GM23338 (cell line): ENCODE data around the gene AP2A2. TPM values are rescaled to one million over a fixed set of nuclear protein-coding genes. Genes with fewer than 3 reads are reported as not detected.

Experiments
- ATAC-seq: fragments of 200-7000 bp; cut with Tn5 transposase; 3 replicates; pipeline ENCODE4 v1.9.1; 2020
- DNase-seq: peaks from one replicate; pipeline ENCODE4 v3.0.0-alpha.2; 2015; ENCODE audit warnings: low spot score
- H2AFZ ChIP-seq: fragments of 200-600 bp; sonication (generic); 2 replicates; pipeline ENCODE4 v1.8.0; 2016; ENCODE audit warnings: antibody characterized with exemption, mild to moderate bottlenecking, moderate library complexity
- H3F3A ChIP-seq: fragments of 200-600 bp; sonication (generic); replicated peaks from 2 replicates; pipeline ENCODE4 v1.8.0; 2017; ENCODE audit warnings: antibody characterized with exemption, mixed run types, low read depth
- H3K27ac ChIP-seq: fragments of 200-600 bp; sonication (generic); 2 replicates; pipeline ENCODE4 v1.6.1; 2016; ENCODE audit warnings: low read depth
- H3K27me3 ChIP-seq: fragments of 200-600 bp; sonication (generic); 2 replicates; pipeline ENCODE4 v1.8.0; 2016; ENCODE audit warnings: mild to moderate bottlenecking, mixed run types, moderate library complexity; ENCODE audit not compliant: insufficient read depth
- H3K36me3 ChIP-seq: fragments of 200-600 bp; sonication (generic); 2 replicates; pipeline ENCODE4 v1.8.0; 2016; ENCODE audit warnings: mild to moderate bottlenecking; ENCODE audit not compliant: insufficient read depth
- H3K4me1 ChIP-seq: fragments of 200-600 bp; sonication (generic); 2 replicates; pipeline ENCODE4 v1.8.0; 2016; ENCODE audit warnings: mild to moderate bottlenecking, moderate library complexity; ENCODE audit not compliant: insufficient read depth
- H3K4me2 ChIP-seq: fragments of 200-600 bp; sonication (generic); 2 replicates; pipeline ENCODE4 v1.7.1; 2017; ENCODE audit warnings: mixed run types
- H3K4me3 ChIP-seq: fragments of 200-600 bp; sonication (generic); 2 replicates; pipeline ENCODE4 v1.6.1; 2016; ENCODE audit warnings: mixed run types
- H3K79me2 ChIP-seq: fragments of 200-600 bp; sonication (generic); replicated peaks from 2 replicates; pipeline ENCODE4 v1.8.0; 2017; ENCODE audit warnings: mild to moderate bottlenecking; ENCODE audit not compliant: insufficient read depth
- H3K9me2 ChIP-seq: fragments of 200-600 bp; sonication (generic); 2 replicates; pipeline ENCODE4 v1.8.0; 2017; ENCODE audit not compliant: insufficient read depth
- H4K20me1 ChIP-seq: fragments of 200-600 bp; sonication (generic); replicated peaks from 2 replicates; pipeline ENCODE4 v1.8.0; 2017; ENCODE audit warnings: mild to moderate bottlenecking; ENCODE audit not compliant: insufficient read depth
- H3K27ac Mint-ChIP-seq: 2 replicates; pipeline ENCODE4 v1.8.0; 2020; ENCODE audit warnings: inconsistent platforms, mild to moderate bottlenecking, moderate library complexity, mixed read lengths
- H3K27me3 Mint-ChIP-seq: 3 replicates; pipeline ENCODE4 v1.8.0; 2022; ENCODE audit warnings: low read depth, mild to moderate bottlenecking, moderate library complexity, mixed read lengths, inconsistent platforms; ENCODE audit not compliant: insufficient read depth, poor library complexity
- H3K36me3 Mint-ChIP-seq: 3 replicates; pipeline ENCODE4 v1.8.0; 2021; ENCODE audit warnings: low read depth, mild to moderate bottlenecking, inconsistent platforms, moderate library complexity, mixed read lengths
- H3K4me1 Mint-ChIP-seq: 3 replicates; pipeline ENCODE4 v1.8.0; 2020; ENCODE audit warnings: mild to moderate bottlenecking, inconsistent platforms, mixed read lengths
- H3K4me3 Mint-ChIP-seq: 3 replicates; pipeline ENCODE4 v1.8.0; 2021; ENCODE audit warnings: moderate library complexity, mild to moderate bottlenecking, inconsistent platforms, mixed read lengths
- H3K9me3 Mint-ChIP-seq: 3 replicates; pipeline ENCODE4 v1.8.0; 2020; ENCODE audit warnings: moderate library complexity, mild to moderate bottlenecking, inconsistent platforms, mixed read lengths
- CREB1 ChIP-seq: fragments of 250-450 bp; sonication (Bioruptor Pico); IDR thresholded peaks from 2 replicates; pipeline ENCODE4 v1.5.0; 2020; ENCODE audit warnings: low read depth, mild to moderate bottlenecking, moderate library complexity
- CTCF ChIP-seq, 2 experiments: fragments of 200-600 bp in 1 of 2; sonication (generic) in 1 of 2; conservative IDR thresholded peaks; 2 replicates each; pipeline versions ENCODE4 v1.5.1 to v1.6.1; 2016 to 2017; ENCODE audit warnings: antibody characterized with exemption in 2 of 2, low read depth in 2 of 2, mild to moderate bottlenecking in 2 of 2, moderate library complexity in 1 of 2
- ETS1 ChIP-seq: IDR thresholded peaks from 2 replicates; pipeline ENCODE4 v1.6.1; 2016; ENCODE audit warnings: antibody characterized with exemption
- EZH2 ChIP-seq: fragments of 200-600 bp; sonication (generic); IDR thresholded peaks from one replicate; pipeline ENCODE4 v1.8.0; 2017; ENCODE audit warnings: antibody characterized with exemption, mild to moderate bottlenecking, low read depth; ENCODE audit not compliant: unreplicated experiment
- EZH2phosphoT487 ChIP-seq: fragments of 200-600 bp; sonication (generic); IDR thresholded peaks from one replicate; pipeline ENCODE4 v1.8.1; 2018; ENCODE audit warnings: antibody characterized with exemption; ENCODE audit not compliant: unreplicated experiment
- JUNB ChIP-seq: IDR thresholded peaks from one replicate; pipeline ENCODE4 v1.6.1; 2016; ENCODE audit warnings: antibody characterized with exemption; ENCODE audit not compliant: unreplicated experiment
- NANOG ChIP-seq: IDR thresholded peaks from 2 replicates; pipeline ENCODE4 v1.6.1; 2016; ENCODE audit warnings: antibody characterized with exemption, borderline replicate concordance
- POLR2AphosphoS5 ChIP-seq: IDR thresholded peaks from 2 replicates; pipeline ENCODE4 v1.6.1; 2016; ENCODE audit warnings: antibody characterized with exemption, low read depth
- REST ChIP-seq: IDR thresholded peaks from one replicate; pipeline ENCODE4 v1.6.1; 2018; ENCODE audit warnings: antibody characterized with exemption; ENCODE audit not compliant: unreplicated experiment
- STAT1 ChIP-seq: IDR thresholded peaks from one replicate; pipeline ENCODE4 v1.6.1; 2016; ENCODE audit warnings: antibody characterized with exemption; ENCODE audit not compliant: unreplicated experiment
- ZNF114 ChIP-seq: fragments of 250-450 bp; sonication (Bioruptor Pico); IDR thresholded peaks from 2 replicates; pipeline ENCODE4 v1.5.0; 2020; ENCODE audit warnings: mild to moderate bottlenecking, moderate library complexity
- ZNF331 ChIP-seq: fragments of 250-450 bp; sonication (Bioruptor Pico); IDR thresholded peaks from 2 replicates; pipeline ENCODE4 v1.5.0; 2020; ENCODE audit warnings: low read depth, mild to moderate bottlenecking, moderate library complexity
- ZNF462 ChIP-seq: fragments of 250-450 bp; sonication (Bioruptor Pico); IDR thresholded peaks from 2 replicates; pipeline ENCODE4 v1.5.0; 2020; ENCODE audit warnings: mild to moderate bottlenecking, moderate library complexity
- polyA plus RNA-seq: library from polyadenylated mRNA; unstranded; fragments of >200 nt; fragmentation: Nextera tagmentation; extraction: Ambion mirVana; gene quantifications from 2 replicates; pipeline ENCODE4 v1.2.1, GENCODE V29; 2016
- total RNA-seq: library from RNA; depleted of rRNA; stranded (reverse); fragments of >200 nt; shearing (Covaris generic); gene quantifications from 2 replicates; pipeline ENCODE4 v1.2.3, GENCODE V29; 2014

AP2A2 gene
- total and polyA plus RNA-seq, 2 experiments from 2014 or later = 23.7 to 47.5 TPM

- ATAC-seq (no peak), DNase-seq (no peak)
- Mint-ChIP-seq H3K9me3 (no peaks in the 10 kb centered on the region), H3K4me3 (no peak overlapping the region), H3K27ac (no peak overlapping the region), H3K36me3 (peaks cover 56% of the 10 kb centered on the region), H3K27me3 (peaks cover 14% of the 10 kb centered on the region), H3K4me1 (no peaks in the 10 kb centered on the region)
- H3K27me3 ChIP-seq = no peaks in the 10 kb centered on the region
- H3K36me3 ChIP-seq = peaks cover 6% of the 10 kb centered on the region; the same call in 1 of the 2 replicates
- TF ChIP-seq ZNF114 (no peak), POLR2AphosphoS5 (no peak), ZNF331 (CRISPR knock-in tag) (no peak), JUNB (no peak), ZNF462 (CRISPR knock-in tag) (no peak), REST (no peak), EZH2 (no peak), CTCF (conservative IDR thresholded peaks at IDR 0.05; ENCODE audit: low read depth in 2 of 2) (no peak), ETS1 (no peak), EZH2phosphoT487 (no peak), STAT1 (no peak), NANOG (no peak), CREB1 (CRISPR knock-in tag) (no peak)
- H3K27ac ChIP-seq = no peak overlapping the region
- no peaks in the 10 kb centered on the region for H3F3A ChIP-seq
- no peaks in the 10 kb centered on the region for H3K9me2 ChIP-seq
- H3K4me3 ChIP-seq = no peak overlapping the region
- H3K4me1 ChIP-seq = no peaks in the 10 kb centered on the region
- H3K4me2 ChIP-seq = no peak overlapping the region
- H4K20me1 ChIP-seq = peaks cover 4% of the 10 kb centered on the region; the same call in 1 of the 2 replicates
- no peak overlapping the region for H2AFZ ChIP-seq
- 0 out of 2 replicates have a peak, but pooled peaks cover 4% of the 10 kb centered on the region for H3K79me2 ChIP-seq
Measured at GRCh38 chr11:986270-986951, 60.7 kb downstream of the AP2A2 start.
